BLaER1 (cell line): ENCODE results near the gene MRPS14.
A peak's percentile ranks its signal among the peaks of the same experiment; 100 is the strongest.

ENCODE experiments used
- H3K27ac ChIP-seq: shearing (Covaris generic); formaldehyde crosslinking; 2 replicates; pipeline ENCODE4 v1.8.1; 2022
- H3K27me3 ChIP-seq: shearing (Covaris generic); formaldehyde crosslinking; 2 replicates; pipeline ENCODE4 v1.8.1; 2022
- H3K36me3 ChIP-seq: shearing (Covaris generic); formaldehyde crosslinking; 2 replicates; pipeline ENCODE4 v1.8.1; 2022
- H3K4me1 ChIP-seq: shearing (Covaris generic); formaldehyde crosslinking; 2 replicates; pipeline ENCODE4 v1.8.1; 2022
- H3K4me2 ChIP-seq: shearing (Covaris generic); formaldehyde crosslinking; 2 replicates; pipeline ENCODE4 v1.8.1; 2022
- H3K4me3 ChIP-seq: shearing (Covaris generic); formaldehyde crosslinking; 2 replicates; pipeline ENCODE4 v1.8.1; 2022
- H3K9ac ChIP-seq: shearing (Covaris generic); formaldehyde crosslinking; 2 replicates; pipeline ENCODE4 v1.8.1; 2022
- H3K9me3 ChIP-seq: shearing (Covaris generic); formaldehyde crosslinking; 2 replicates; pipeline ENCODE4 v1.8.1; 2022
- H4K20me1 ChIP-seq: shearing (Covaris generic); formaldehyde crosslinking; 2 replicates; pipeline ENCODE4 v1.8.1; 2022
- Cebpa-rat ChIP-seq: shearing (Covaris generic); IDR thresholded peaks from 2 replicates; pipeline ENCODE4 v1.8.1; 2022

Gene MRPS14

GRCh38 chr1:174999936-175000696 lies 23.1 kb downstream of the MRPS14 start, which contains the start of gene CACYBP:
Gene CACYBP (plus strand): TSS chr1:174999947. CDS start chr1:175000181, 234 bp downstream.
- no peak for TF ChIP-seq Cebpa-rat
- peaks cover 35% of the 10 kb centered on the region for H3K4me1 ChIP-seq
- H3K9ac ChIP-seq = peak within 1 kb of the TSS; percentile 98

GRCh38 chr1:174999216-174999935 lies 23.8 kb downstream of the MRPS14 start:
- H3K9ac ChIP-seq = peak overlapping the region; percentile 98
- peaks cover 13% of the 10 kb centered on the region; the same call in 1 of the 2 replicates for H3K36me3 ChIP-seq

More at GRCh38 chr1:174999936-175000696, 23.1 kb downstream of the MRPS14 start, which contains the start of gene CACYBP:
- no peaks in the 10 kb centered on the region for H3K27me3 ChIP-seq
- H3K36me3 ChIP-seq = peaks cover 19% of the 10 kb centered on the region
- peak within 1 kb of the TSS; percentile 98 for H3K4me3 ChIP-seq
- H3K9me3 ChIP-seq = peaks cover 4% of the 10 kb centered on the region; the same call in 1 of the 2 replicates
- peak within 1 kb of the TSS; percentile 91 for H3K4me2 ChIP-seq
- peaks cover 51% of the 10 kb centered on the region for H4K20me1 ChIP-seq
- H3K27ac ChIP-seq = peak within 1 kb of the TSS; percentile 99

GRCh38 chr1:174998569-174999215 lies 24.5 kb downstream of the MRPS14 start:
- H3K4me1 ChIP-seq = peaks cover 35% of the 10 kb centered on the region
- H3K4me3 ChIP-seq = peak overlapping the region; percentile 98
- no peak for TF ChIP-seq Cebpa-rat
- peaks cover 37% of the 10 kb centered on the region for H4K20me1 ChIP-seq
- H3K9me3 ChIP-seq = peaks cover 4% of the 10 kb centered on the region; the same call in 1 of the 2 replicates
- H3K27me3 ChIP-seq = no peaks in the 10 kb centered on the region
- H3K9ac ChIP-seq = peak overlapping the region; percentile 98
- H3K4me2 ChIP-seq = peak overlapping the region; percentile 91
- H3K27ac ChIP-seq = peak overlapping the region; percentile 99
- peaks cover 16% of the 10 kb centered on the region; the same call in 1 of the 2 replicates for H3K36me3 ChIP-seq

More at GRCh38 chr1:174999216-174999935, 23.8 kb downstream of the MRPS14 start:
- Histone ChIP-seq H3K27ac (peak overlapping the region; percentile 99), H3K4me3 (peak overlapping the region; percentile 98), H3K27me3 (no peaks in the 10 kb centered on the region), H3K4me2 (peak overlapping the region; percentile 91), H4K20me1 (peaks cover 44% of the 10 kb centered on the region), H3K9me3 (peaks cover 4% of the 10 kb centered on the region; the same call in 1 of the 2 replicates), H3K4me1 (peaks cover 35% of the 10 kb centered on the region)
- TF ChIP-seq Cebpa-rat = 0 out of 2 replicates have a peak, but pooled peaks have one; percentile 10

GRCh38 chr1:174997041-174997440 lies 26.2 kb downstream of the MRPS14 start:
- TF ChIP-seq Cebpa-rat = no peak
- Histone ChIP-seq H3K27ac (no peak overlapping the region), H3K9me3 (peaks cover 4% of the 10 kb centered on the region; the same call in 1 of the 2 replicates), H3K4me3 (no peak overlapping the region), H3K4me1 (peaks cover 22% of the 10 kb centered on the region), H3K36me3 (peaks cover 16% of the 10 kb centered on the region; the same call in 1 of the 2 replicates), H3K9ac (no peak overlapping the region), H3K4me2 (no peak overlapping the region), H4K20me1 (peaks cover 20% of the 10 kb centered on the region), H3K27me3 (no peaks in the 10 kb centered on the region)

- Histone ChIP-seq H3K27me3 (no peaks in the 10 kb centered on the region), H3K36me3 (peaks cover 16% of the 10 kb centered on the region; the same call in 1 of the 2 replicates), H3K27ac (no peak overlapping the region), H3K9ac (no peak overlapping the region), H3K4me2 (no peak overlapping the region), H3K9me3 (peaks cover 4% of the 10 kb centered on the region; the same call in 1 of the 2 replicates), H3K4me1 (peaks cover 16% of the 10 kb centered on the region), H3K4me3 (no peak overlapping the region), H4K20me1 (peaks cover 15% of the 10 kb centered on the region)
- TF ChIP-seq Cebpa-rat = no peak
Measured at GRCh38 chr1:174996476-174996875, 26.7 kb downstream of the MRPS14 start.

GRCh38 chr1:174995916-174996315 lies 27.3 kb downstream of the MRPS14 start:
- H3K4me1 ChIP-seq = peaks cover 11% of the 10 kb centered on the region
- no peak overlapping the region for H3K4me2 ChIP-seq

GRCh38 chr1:174995121-174995520 lies 28.1 kb downstream of the MRPS14 start:
- peaks cover 1% of the 10 kb centered on the region; the same call in 1 of the 2 replicates for H4K20me1 ChIP-seq
- no peak overlapping the region for H3K9ac ChIP-seq
- no peak overlapping the region for H3K4me2 ChIP-seq
- no peaks in the 10 kb centered on the region for H3K27me3 ChIP-seq
- TF ChIP-seq Cebpa-rat = no peak
- H3K4me3 ChIP-seq = no peak overlapping the region
- H3K4me1 ChIP-seq = peaks cover 15% of the 10 kb centered on the region
- no peak overlapping the region for H3K27ac ChIP-seq
- H3K9me3 ChIP-seq = peaks cover 4% of the 10 kb centered on the region; the same call in 1 of the 2 replicates
- H3K36me3 ChIP-seq = peaks cover 16% of the 10 kb centered on the region; the same call in 1 of the 2 replicates

More at GRCh38 chr1:174995916-174996315, 27.3 kb downstream of the MRPS14 start:
- no peak overlapping the region for H3K27ac ChIP-seq
- H3K27me3 ChIP-seq = no peaks in the 10 kb centered on the region
- no peak for TF ChIP-seq Cebpa-rat
- H3K9ac ChIP-seq = no peak overlapping the region
- no peak overlapping the region for H3K4me3 ChIP-seq
- peaks cover 9% of the 10 kb centered on the region for H4K20me1 ChIP-seq
- peaks cover 16% of the 10 kb centered on the region; the same call in 1 of the 2 replicates for H3K36me3 ChIP-seq
- peaks cover 4% of the 10 kb centered on the region; the same call in 1 of the 2 replicates for H3K9me3 ChIP-seq

GRCh38 chr1:174991473-174991872 lies 31.8 kb downstream of the MRPS14 start:
- Histone ChIP-seq H3K4me1 (peaks cover 15% of the 10 kb centered on the region), H3K4me3 (no peak overlapping the region), H3K4me2 (no peak overlapping the region), H3K9me3 (peaks cover 3% of the 10 kb centered on the region; the same call in 1 of the 2 replicates), H3K36me3 (peaks cover 22% of the 10 kb centered on the region; the same call in 1 of the 2 replicates), H3K27me3 (no peaks in the 10 kb centered on the region), H3K27ac (no peak overlapping the region), H3K9ac (no peak overlapping the region), H4K20me1 (no peaks in the 10 kb centered on the region)
- TF ChIP-seq Cebpa-rat = no peak
